ENCODE results near the gene BEND6. TPM values are rescaled to one million over a fixed set of nuclear protein-coding genes. Genes with fewer than 3 reads are reported as not detected.

The BEND6 gene
- total and polyA plus RNA-seq, 2 of the 13 experiments (the other 11 are each of a cell fraction or from before 2014, with no cell fraction given) = 0.20 to 0.21 TPM

DNA sequence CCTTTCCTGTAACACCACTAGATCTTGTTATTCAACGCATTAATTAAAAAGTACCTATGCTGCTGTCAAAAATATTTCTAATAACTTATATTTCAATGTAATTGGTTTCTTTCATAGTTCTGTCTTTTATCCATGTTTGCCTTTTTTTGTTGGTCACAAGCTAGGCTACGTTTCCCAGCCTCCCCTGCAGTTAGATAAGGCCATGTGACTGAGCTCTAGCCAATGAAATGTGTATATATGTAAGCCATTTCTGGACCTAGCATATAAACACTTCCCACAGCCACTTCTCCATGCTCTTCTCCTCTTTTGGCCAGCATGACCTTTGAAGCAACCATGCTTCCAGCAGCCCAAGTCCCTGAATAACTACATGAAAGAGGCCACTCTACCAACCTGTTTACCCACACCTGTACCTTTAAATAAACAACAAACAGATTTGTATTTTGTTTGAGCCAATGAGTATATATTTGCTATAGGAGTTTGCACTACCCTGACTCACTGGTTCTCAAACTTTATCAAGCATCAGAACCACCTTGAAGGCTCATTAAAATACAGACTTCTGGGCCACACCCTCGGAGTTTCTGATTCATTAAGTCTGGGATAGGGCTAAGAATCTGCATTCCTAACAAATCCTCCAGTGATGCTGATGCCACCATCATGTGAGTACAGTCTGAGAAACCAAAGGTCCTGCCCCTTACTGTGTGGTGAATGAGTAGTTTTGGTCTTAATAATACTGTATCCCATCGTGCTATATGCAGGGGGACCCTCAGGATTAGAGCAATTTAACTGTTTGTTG lies 45.6 kb upstream of the BEND6 start:
- TF ChIP-seq, protein P1, sequence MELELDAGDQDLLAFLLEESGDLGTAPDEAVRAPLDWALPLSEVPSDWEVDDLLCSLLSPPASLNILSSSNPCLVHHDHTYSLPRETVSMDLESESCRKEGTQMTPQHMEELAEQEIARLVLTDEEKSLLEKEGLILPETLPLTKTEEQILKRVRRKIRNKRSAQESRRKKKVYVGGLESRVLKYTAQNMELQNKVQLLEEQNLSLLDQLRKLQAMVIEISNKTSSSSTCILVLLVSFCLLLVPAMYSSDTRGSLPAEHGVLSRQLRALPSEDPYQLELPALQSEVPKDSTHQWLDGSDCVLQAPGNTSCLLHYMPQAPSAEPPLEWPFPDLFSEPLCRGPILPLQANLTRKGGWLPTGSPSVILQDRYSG (CRISPR knock-in tag; IDR thresholded peaks at IDR 0.05) = no peak
- Histone ChIP-seq H3K9me3 (ENCODE audit: low read length) (no peaks in the 10 kb centered on the region), H3K36me3 (replicated peaks in 1 of 2; ENCODE audit: control insufficient read depth in 1 of 2, insufficient read depth in 2 of 2, low read length in 2 of 2) (no peaks in the 10 kb centered on the region), H3K9ac (ENCODE audit: insufficient read depth, low read depth, low read length) (no peak overlapping the region), H3K79me2 (ENCODE audit: insufficient read depth, low read length) (no peaks in the 10 kb centered on the region), H3K4me3 (replicated peaks in 1 of 3; ENCODE audit: insufficient read depth in 1 of 3, low read depth in 2 of 3, low read length in 3 of 3) (no peak overlapping the region), H3K4me2 (ENCODE audit: low read depth, low read length) (no peak overlapping the region), H4K20me1 (ENCODE audit: insufficient read depth, low read length) (no peaks in the 10 kb centered on the region; the same call in 1 of the 2 replicates), H3K27me3 (ENCODE audit: control insufficient read depth in 1 of 2, insufficient read depth in 2 of 2, low read length in 2 of 2) (peaks cover 1 to 10% of the 10 kb centered on the region in 2 experiments; a peak in 1 of 5 replicates), H2AFZ (ENCODE audit: low read length) (no peak overlapping the region), H3K4me1 (ENCODE audit: insufficient read depth, low read length) (peaks cover 4% of the 10 kb centered on the region; the same call in 1 of the 2 replicates), H3K27ac (ENCODE audit: extremely low read length, insufficient read depth, low read length) (no peak overlapping the region)
- intact Hi-C loops (cut with micrococcal nuclease; ENCODE audit: unreplicated experiment) = no loop called here
- FAIRE-seq (no peak), DNase-seq (ENCODE audit: low spot score) (no peak), ATAC-seq (no peak)
- no TSS peak for BruUV-seq (replicated peaks)
- 15% methylated on average over 4 of the region's 4 CpGs for WGBS (ENCODE audit: low lambda C conversion rate)
- in situ Hi-C loops (cut with HindIII; ENCODE audit: extremely low pct_ligation_motif_present, low pct_unique_long_range_greater_than_20kb) = loop anchor here (5.0 to 10.0 kb wide), 2 partner anchors 105 to 408 kb away; partner anchors contain the start of gene PRIM2
- ChIA-PET POLR2A (no interaction called here), CTCF (ENCODE audit: low intra/inter-chr PET ratio, low total read pairs) (no interaction called here)

- intact Hi-C loops (cut with micrococcal nuclease; ENCODE audit: unreplicated experiment) (loop anchor here (2.0 kb wide), 1 partner anchor 109 kb away; no protein-coding TSS in a partner anchor), in situ Hi-C loops (cut with HindIII; ENCODE audit: extremely low pct_ligation_motif_present, low pct_unique_long_range_greater_than_20kb) (no loop called here)
- no peak overlapping the region for H3K27ac ChIP-seq (ENCODE audit: extremely low read length, insufficient read depth, low read length)
- no peak overlapping the region for H3K4me2 ChIP-seq (ENCODE audit: low read depth, low read length)
- FAIRE-seq (no peak), DNase-seq (ENCODE audit: low spot score) (no peak), ATAC-seq (no peak)
- TF ChIP-seq HMG20B (CRISPR knock-in tag; conservative IDR thresholded peaks at IDR 0.05) (no peak), ZNF446 (CRISPR knock-in tag; IDR thresholded peaks at IDR 0.05) (no peak), ZNF24 (IDR thresholded peaks at IDR 0.05) (no peak), GABPB1 (CRISPR knock-in tag; IDR thresholded peaks at IDR 0.05) (no peak), ARNTL (CRISPR knock-in tag; IDR thresholded peaks at IDR 0.05) (no peak), ZNF841 (CRISPR knock-in tag; IDR thresholded peaks at IDR 0.05; ENCODE audit: borderline replicate concordance) (no peak), ZNF558 (CRISPR knock-in tag; IDR thresholded peaks at IDR 0.05; ENCODE audit: borderline replicate concordance) (no peak), FOXC1 (CRISPR knock-in tag; IDR thresholded peaks at IDR 0.05; ENCODE audit: borderline replicate concordance) (no peak), HOXA7 (CRISPR knock-in tag; IDR thresholded peaks at IDR 0.05) (no peak), HOXA3 (CRISPR knock-in tag; IDR thresholded peaks at IDR 0.05) (no peak)
- no TSS peak for BruUV-seq (replicated peaks)
- peaks cover 1 to 28% of the 10 kb centered on the region in 2 experiments; a peak in 3 of 5 replicates for H3K27me3 ChIP-seq (ENCODE audit: control insufficient read depth in 1 of 2, insufficient read depth in 2 of 2, low read length in 2 of 2)
- H3K9me3 ChIP-seq (ENCODE audit: low read length) = no peaks in the 10 kb centered on the region
- no peak overlapping the region for H3K9ac ChIP-seq (ENCODE audit: insufficient read depth, low read depth, low read length)
- POLR2A ChIA-PET = no interaction called here
- no peak overlapping the region for H2AFZ ChIP-seq (ENCODE audit: low read length)
- no peaks in the 10 kb centered on the region for H4K20me1 ChIP-seq (ENCODE audit: insufficient read depth, low read length)
- CTCF ChIA-PET (ENCODE audit: low intra/inter-chr PET ratio, low total read pairs) = no interaction called here
- no peaks in the 10 kb centered on the region for H3K36me3 ChIP-seq (replicated peaks in 1 of 2; ENCODE audit: control insufficient read depth in 1 of 2, insufficient read depth in 2 of 2, low read length in 2 of 2)
- H3K4me3 ChIP-seq (replicated peaks in 1 of 3; ENCODE audit: insufficient read depth in 1 of 3, low read depth in 2 of 3, low read length in 3 of 3) = no peak overlapping the region
- WGBS (ENCODE audit: low lambda C conversion rate) = 3% methylated on average over 1 of the region's 1 CpG
- H3K4me1 ChIP-seq (ENCODE audit: insufficient read depth, low read length) = no peaks in the 10 kb centered on the region
- no peaks in the 10 kb centered on the region for H3K79me2 ChIP-seq (ENCODE audit: insufficient read depth, low read length)
Measured at GRCh38 chr6:56911847-56912246, 43.1 kb upstream of the BEND6 start.
